ENCODE results near the gene POMT2.

The POMT2 gene

GRCh38 chr14:77299771-77300170 lies 20.9 kb downstream of the POMT2 start:
- no peak for ATAC-seq
- TF ChIP-seq TCF4 (CRISPR knock-in tag; IDR thresholded peaks at IDR 0.05; ENCODE audit: borderline replicate concordance) (no peak), ZFP3 (CRISPR knock-in tag; IDR thresholded peaks at IDR 0.05) (no peak), ISL1 (CRISPR knock-in tag; IDR thresholded peaks at IDR 0.05) (no peak), ZNF565 (CRISPR knock-in tag; conservative IDR thresholded peaks at IDR 0.05; ENCODE audit: low read depth) (no peak), ESRRG (CRISPR knock-in tag; IDR thresholded peaks at IDR 0.05) (no peak), CSDC2 (CRISPR knock-in tag; IDR thresholded peaks at IDR 0.05) (no peak), TOX (CRISPR knock-in tag; IDR thresholded peaks at IDR 0.05; ENCODE audit: borderline replicate concordance) (no peak), PPARA (CRISPR knock-in tag; IDR thresholded peaks at IDR 0.05; ENCODE audit: borderline replicate concordance) (no peak), OSR1 (CRISPR knock-in tag; IDR thresholded peaks at IDR 0.05) (no peak), BACH2 (CRISPR knock-in tag; IDR thresholded peaks at IDR 0.05; ENCODE audit: borderline replicate concordance) (no peak), ZNF8 (CRISPR knock-in tag; IDR thresholded peaks at IDR 0.05) (no peak), SNAI2 (CRISPR knock-in tag; IDR thresholded peaks at IDR 0.05) (no peak), ZFP30 (CRISPR knock-in tag; IDR thresholded peaks at IDR 0.05) (no peak), ARNTL (CRISPR knock-in tag; IDR thresholded peaks at IDR 0.05; ENCODE audit: borderline replicate concordance, low read depth) (no peak), ZC3H10 (CRISPR knock-in tag; IDR thresholded peaks at IDR 0.05) (no peak)
- TF ChIP-seq, protein P1, sequence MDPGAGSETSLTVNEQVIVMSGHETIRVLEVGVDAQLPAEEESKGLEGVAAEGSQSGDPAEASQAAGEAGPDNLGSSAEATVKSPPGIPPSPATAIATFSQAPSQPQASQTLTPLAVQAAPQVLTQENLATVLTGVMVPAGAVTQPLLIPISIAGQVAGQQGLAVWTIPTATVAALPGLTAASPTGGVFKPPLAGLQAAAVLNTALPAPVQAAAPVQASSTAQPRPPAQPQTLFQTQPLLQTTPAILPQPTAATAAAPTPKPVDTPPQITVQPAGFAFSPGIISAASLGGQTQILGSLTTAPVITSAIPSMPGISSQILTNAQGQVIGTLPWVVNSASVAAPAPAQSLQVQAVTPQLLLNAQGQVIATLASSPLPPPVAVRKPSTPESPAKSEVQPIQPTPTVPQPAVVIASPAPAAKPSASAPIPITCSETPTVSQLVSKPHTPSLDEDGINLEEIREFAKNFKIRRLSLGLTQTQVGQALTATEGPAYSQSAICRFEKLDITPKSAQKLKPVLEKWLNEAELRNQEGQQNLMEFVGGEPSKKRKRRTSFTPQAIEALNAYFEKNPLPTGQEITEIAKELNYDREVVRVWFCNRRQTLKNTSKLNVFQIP (CRISPR knock-in tag; IDR thresholded peaks at IDR 0.05; ENCODE audit: borderline replicate concordance, low read depth) = no peak
- TF ChIP-seq, protein P2, sequence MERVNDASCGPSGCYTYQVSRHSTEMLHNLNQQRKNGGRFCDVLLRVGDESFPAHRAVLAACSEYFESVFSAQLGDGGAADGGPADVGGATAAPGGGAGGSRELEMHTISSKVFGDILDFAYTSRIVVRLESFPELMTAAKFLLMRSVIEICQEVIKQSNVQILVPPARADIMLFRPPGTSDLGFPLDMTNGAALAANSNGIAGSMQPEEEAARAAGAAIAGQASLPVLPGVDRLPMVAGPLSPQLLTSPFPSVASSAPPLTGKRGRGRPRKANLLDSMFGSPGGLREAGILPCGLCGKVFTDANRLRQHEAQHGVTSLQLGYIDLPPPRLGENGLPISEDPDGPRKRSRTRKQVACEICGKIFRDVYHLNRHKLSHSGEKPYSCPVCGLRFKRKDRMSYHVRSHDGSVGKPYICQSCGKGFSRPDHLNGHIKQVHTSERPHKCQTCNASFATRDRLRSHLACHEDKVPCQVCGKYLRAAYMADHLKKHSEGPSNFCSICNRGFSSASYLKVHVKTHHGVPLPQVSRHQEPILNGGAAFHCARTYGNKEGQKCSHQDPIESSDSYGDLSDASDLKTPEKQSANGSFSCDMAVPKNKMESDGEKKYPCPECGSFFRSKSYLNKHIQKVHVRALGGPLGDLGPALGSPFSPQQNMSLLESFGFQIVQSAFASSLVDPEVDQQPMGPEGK (CRISPR knock-in tag; IDR thresholded peaks at IDR 0.05; ENCODE audit: borderline replicate concordance) = no peak
- TF ChIP-seq, protein P3, sequence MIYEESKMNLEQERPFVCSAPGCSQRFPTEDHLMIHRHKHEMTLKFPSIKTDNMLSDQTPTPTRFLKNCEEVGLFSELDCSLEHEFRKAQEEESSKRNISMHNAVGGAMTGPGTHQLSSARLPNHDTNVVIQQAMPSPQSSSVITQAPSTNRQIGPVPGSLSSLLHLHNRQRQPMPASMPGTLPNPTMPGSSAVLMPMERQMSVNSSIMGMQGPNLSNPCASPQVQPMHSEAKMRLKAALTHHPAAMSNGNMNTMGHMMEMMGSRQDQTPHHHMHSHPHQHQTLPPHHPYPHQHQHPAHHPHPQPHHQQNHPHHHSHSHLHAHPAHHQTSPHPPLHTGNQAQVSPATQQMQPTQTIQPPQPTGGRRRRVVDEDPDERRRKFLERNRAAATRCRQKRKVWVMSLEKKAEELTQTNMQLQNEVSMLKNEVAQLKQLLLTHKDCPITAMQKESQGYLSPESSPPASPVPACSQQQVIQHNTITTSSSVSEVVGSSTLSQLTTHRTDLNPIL (CRISPR knock-in tag; IDR thresholded peaks at IDR 0.05; ENCODE audit: low read depth) = no peak

- ATAC-seq = no peak
- TF ChIP-seq, protein P2 (CRISPR knock-in tag; IDR thresholded peaks at IDR 0.05; ENCODE audit: borderline replicate concordance) = no peak
- TF ChIP-seq ZC3H10 (CRISPR knock-in tag; IDR thresholded peaks at IDR 0.05) = no peak
- no peak for TF ChIP-seq ZFP3 (CRISPR knock-in tag; IDR thresholded peaks at IDR 0.05)
- TF ChIP-seq TOX (CRISPR knock-in tag; IDR thresholded peaks at IDR 0.05; ENCODE audit: borderline replicate concordance) = no peak
These were observed 23.8 kb downstream of the POMT2 start for GRCh38 chr14:77296906-77297305.

GRCh38 chr14:77296155-77296554 lies 24.5 kb downstream of the POMT2 start:
- no peak for ATAC-seq
- TF ChIP-seq ZFP3 (CRISPR knock-in tag; IDR thresholded peaks at IDR 0.05) = no peak
- no peak for TF ChIP-seq OSR1 (CRISPR knock-in tag; IDR thresholded peaks at IDR 0.05)
- no peak for TF ChIP-seq TOX (CRISPR knock-in tag; IDR thresholded peaks at IDR 0.05; ENCODE audit: borderline replicate concordance)
- TF ChIP-seq SNAI2 (CRISPR knock-in tag; IDR thresholded peaks at IDR 0.05) = no peak
- TF ChIP-seq TCF4 (CRISPR knock-in tag; IDR thresholded peaks at IDR 0.05; ENCODE audit: borderline replicate concordance) = no peak
- TF ChIP-seq ESRRG (CRISPR knock-in tag; IDR thresholded peaks at IDR 0.05) = no peak
- TF ChIP-seq GLIS3 (CRISPR knock-in tag; IDR thresholded peaks at IDR 0.05) = no peak
- no peak for TF ChIP-seq ARNTL (CRISPR knock-in tag; IDR thresholded peaks at IDR 0.05; ENCODE audit: borderline replicate concordance, low read depth)
- TF ChIP-seq ZNF8 (CRISPR knock-in tag; IDR thresholded peaks at IDR 0.05) = no peak
- TF ChIP-seq, protein P1 (CRISPR knock-in tag; IDR thresholded peaks at IDR 0.05; ENCODE audit: borderline replicate concordance, low read depth) = no peak
- TF ChIP-seq, protein P2 (CRISPR knock-in tag; IDR thresholded peaks at IDR 0.05; ENCODE audit: borderline replicate concordance) = no peak
- TF ChIP-seq ZNF565 (CRISPR knock-in tag; conservative IDR thresholded peaks at IDR 0.05; ENCODE audit: low read depth) = no peak
- TF ChIP-seq CSDC2 (CRISPR knock-in tag; IDR thresholded peaks at IDR 0.05) = no peak
- no peak for TF ChIP-seq RARB (CRISPR knock-in tag; IDR thresholded peaks at IDR 0.05)
- TF ChIP-seq ISL1 (CRISPR knock-in tag; IDR thresholded peaks at IDR 0.05) = no peak
- no peak for TF ChIP-seq ZFP30 (CRISPR knock-in tag; IDR thresholded peaks at IDR 0.05)
- TF ChIP-seq TSHZ2 (CRISPR knock-in tag; IDR thresholded peaks at IDR 0.05) = no peak
- no peak for TF ChIP-seq ZC3H10 (CRISPR knock-in tag; IDR thresholded peaks at IDR 0.05)

All from SK-N-SH treated with all-trans-retinoic acid at 6 μM for 48 hours (cell line).